Immature natural killer cell (primary cell): Measurements from ENCODE around the gene KIF5B. TPM values are rescaled to one million over a fixed set of nuclear protein-coding genes. Genes with fewer than 3 reads are reported as not detected.
"Not testable (repeated sequence)": the region's sequence is repeated elsewhere in the genome, so short reads cannot be mapped to it uniquely, and the experiment has no call there.

Experiments used
- DNase-seq, 3 donors: peaks; one replicate each; pipeline ENCODE4 v3.0.0; 2022; ENCODE audit warnings: mixed read lengths in 1 of 3
- H3K27ac Mint-ChIP-seq, 6 donors: one replicate each; pipeline ENCODE4 v1.8.0; 2020; ENCODE audit warnings: mixed read lengths in 6 of 6, mild to moderate bottlenecking in 5 of 6, inconsistent platforms in 4 of 6, moderate library complexity in 3 of 6
- H3K27me3 Mint-ChIP-seq, 3 donors: one replicate each; pipeline ENCODE4 v1.8.0; 2020 to 2021; ENCODE audit warnings: low read depth in 3 of 3, mild to moderate bottlenecking in 3 of 3, mixed read lengths in 3 of 3, moderate library complexity in 3 of 3, inconsistent platforms in 1 of 3
- H3K36me3 Mint-ChIP-seq, 3 donors: one replicate each; pipeline ENCODE4 v1.8.0; 2020; ENCODE audit warnings: mixed read lengths in 3 of 3, inconsistent platforms in 2 of 3, mild to moderate bottlenecking in 2 of 3
- H3K4me1 Mint-ChIP-seq, 2 donors: one replicate each; pipeline ENCODE4 v1.8.0; 2020; ENCODE audit warnings: inconsistent platforms in 2 of 2, mild to moderate bottlenecking in 2 of 2, mixed read lengths in 2 of 2, moderate library complexity in 1 of 2
- H3K4me3 Mint-ChIP-seq, 5 donors: one replicate each; pipeline ENCODE4 v1.8.0; 2020; ENCODE audit warnings: mild to moderate bottlenecking in 5 of 5, mixed read lengths in 5 of 5, inconsistent platforms in 3 of 5, moderate library complexity in 3 of 5
- H3K9me3 Mint-ChIP-seq, 6 donors: one replicate each; pipeline ENCODE4 v1.8.0; 2020; ENCODE audit warnings: mild to moderate bottlenecking in 6 of 6, mixed read lengths in 6 of 6, inconsistent platforms in 4 of 6, moderate library complexity in 3 of 6
- polyA plus RNA-seq, 3 donors: library from polyadenylated mRNA; unstranded; fragments of 300-500 nt; fragmentation: Illumina TruSeq; gene quantifications; one replicate each; pipeline ENCODE4 v1.2.3, GENCODE V29; 2021

KIF5B gene
- polyA plus RNA-seq = 10 to 100 TPM; 15.0 to 24.8 (median 15.3) TPM

- no peaks in the 10 kb centered on the region for H3K9me3 Mint-ChIP-seq
- H3K4me1 Mint-ChIP-seq = peaks cover 49 to 56% of the 10 kb centered on the region in 2 donors
- peak within 1 kb of the TSS; percentile 88 to 94 (median 92) for H3K27ac Mint-ChIP-seq
- peaks cover 5 to 14% (median 5%) of the 10 kb centered on the region in 3 donors for H3K27me3 Mint-ChIP-seq
- peak within 1 kb of the TSS; percentile 96 to 97 (median 96) for H3K4me3 Mint-ChIP-seq
- no peaks in the 10 kb centered on the region for H3K36me3 Mint-ChIP-seq
- DNase-seq = peak; percentile 87 to 90 (median 89)
These were observed at the start of gene KIF5B for GRCh38 chr10:32056136-32057035. Gene KIF5B (minus strand): TSS chr10:32056425. CDS start chr10:32055973, 452 bp downstream.

GRCh38 chr10:32105782-32106382, 49.7 kb upstream of the KIF5B start:
- Mint-ChIP-seq H3K36me3 (no peaks in the 10 kb centered on the region), H3K4me3 (no peak overlapping the region), H3K27ac (no peak overlapping the region), H3K4me1 (no peaks in the 10 kb centered on the region), H3K27me3 (peaks cover 0 to 7% (median 0%) of the 10 kb centered on the region in 3 donors), H3K9me3 (peaks cover 0 to 3% (median 0%) of the 10 kb centered on the region in 6 donors)
- DNase-seq = no peak

- no peak for DNase-seq
- Mint-ChIP-seq H3K4me1 (no peaks in the 10 kb centered on the region), H3K36me3 (no peaks in the 10 kb centered on the region), H3K27ac (no peak overlapping the region), H3K4me3 (no peak overlapping the region), H3K27me3 (peaks cover 0 to 7% (median 0%) of the 10 kb centered on the region in 3 donors), H3K9me3 (no peaks in the 10 kb centered on the region)
These were observed 48.6 kb upstream of the KIF5B start for GRCh38 chr10:32104622-32105509.

- H3K9me3 Mint-ChIP-seq = peaks cover 0 to under 1% (median 0%) of the 10 kb centered on the region in 6 donors
- peaks cover 0 to under 1% (median 0%) of the 10 kb centered on the region in 3 donors for H3K36me3 Mint-ChIP-seq
- H3K4me1 Mint-ChIP-seq = no peaks in the 10 kb centered on the region
- H3K4me3 Mint-ChIP-seq = no peak overlapping the region
- no peak for DNase-seq
- peaks cover under 1 to 7% (median 1%) of the 10 kb centered on the region in 3 donors for H3K27me3 Mint-ChIP-seq
- no peak overlapping the region for H3K27ac Mint-ChIP-seq
These were observed 48.0 kb upstream of the KIF5B start for GRCh38 chr10:32104181-32104580.

- Mint-ChIP-seq H3K4me3 (no peak overlapping the region), H3K36me3 (peaks cover 0 to 4% (median 0%) of the 10 kb centered on the region in 3 donors), H3K4me1 (no peaks in the 10 kb centered on the region), H3K27ac (no peak overlapping the region), H3K27me3 (peaks cover 5 to 7% (median 5%) of the 10 kb centered on the region in 3 donors), H3K9me3 (peaks cover 0 to 3% (median 0%) of the 10 kb centered on the region in 6 donors)
- no peak for DNase-seq
These were observed 47.5 kb upstream of the KIF5B start for GRCh38 chr10:32103721-32104120.

GRCh38 chr10:32098566-32099259, 42.5 kb upstream of the KIF5B start:
- not testable (repeated sequence) for H3K27ac Mint-ChIP-seq, H3K4me1 Mint-ChIP-seq, H3K9me3 Mint-ChIP-seq

GRCh38 chr10:32095116-32095733, 39.0 kb upstream of the KIF5B start:
- Mint-ChIP-seq H3K4me3 (no peak overlapping the region), H3K9me3 (peaks cover 0 to 3% (median 0%) of the 10 kb centered on the region in 6 donors), H3K27ac (no peak overlapping the region), H3K4me1 (no peaks in the 10 kb centered on the region), H3K27me3 (peaks cover 7 to 8% (median 7%) of the 10 kb centered on the region in 3 donors), H3K36me3 (peaks cover 0 to 4% (median 0%) of the 10 kb centered on the region in 3 donors)
- DNase-seq = no peak

More at GRCh38 chr10:32098566-32099259, 42.5 kb upstream of the KIF5B start:
- H3K36me3 Mint-ChIP-seq, H3K27me3 Mint-ChIP-seq, DNase-seq, H3K4me3 Mint-ChIP-seq: not testable (repeated sequence)

GRCh38 chr10:32093650-32094049, 37.4 kb upstream of the KIF5B start:
- Mint-ChIP-seq H3K4me3 (no peak overlapping the region), H3K27ac (no peak overlapping the region), H3K4me1 (no peaks in the 10 kb centered on the region)

GRCh38 chr10:32091046-32091445, 34.8 kb upstream of the KIF5B start:
- H3K4me1 Mint-ChIP-seq = no peaks in the 10 kb centered on the region

More at GRCh38 chr10:32093650-32094049, 37.4 kb upstream of the KIF5B start:
- no peak for DNase-seq
- Mint-ChIP-seq H3K9me3 (peaks cover 0 to 3% (median 0%) of the 10 kb centered on the region in 6 donors), H3K36me3 (no peaks in the 10 kb centered on the region), H3K27me3 (peaks cover 2 to 9% (median 5%) of the 10 kb centered on the region in 3 donors)

GRCh38 chr10:32084185-32084851, 28.1 kb upstream of the KIF5B start:
- H3K27ac Mint-ChIP-seq = no peak overlapping the region
- H3K27me3 Mint-ChIP-seq = peaks cover 0 to 13% (median 0%) of the 10 kb centered on the region in 3 donors
- H3K4me1 Mint-ChIP-seq = no peaks in the 10 kb centered on the region
- no peak overlapping the region for H3K4me3 Mint-ChIP-seq
- DNase-seq = no peak
- H3K36me3 Mint-ChIP-seq = no peaks in the 10 kb centered on the region
- H3K9me3 Mint-ChIP-seq = no peaks in the 10 kb centered on the region

More at GRCh38 chr10:32091046-32091445, 34.8 kb upstream of the KIF5B start:
- Mint-ChIP-seq H3K36me3 (no peaks in the 10 kb centered on the region), H3K4me3 (no peak overlapping the region), H3K9me3 (no peaks in the 10 kb centered on the region), H3K27ac (no peak overlapping the region), H3K27me3 (peaks cover 0 to 13% (median 5%) of the 10 kb centered on the region in 3 donors)
- DNase-seq = no peak

GRCh38 chr10:32077896-32078485, 21.8 kb upstream of the KIF5B start:
- no peak for DNase-seq
- Mint-ChIP-seq H3K27ac (no peak overlapping the region), H3K27me3 (peaks cover 0 to 7% (median 0%) of the 10 kb centered on the region in 3 donors), H3K4me1 (no peaks in the 10 kb centered on the region), H3K9me3 (no peaks in the 10 kb centered on the region), H3K36me3 (no peaks in the 10 kb centered on the region), H3K4me3 (no peak overlapping the region)

- Mint-ChIP-seq H3K4me3 (no peak overlapping the region), H3K4me1 (no peaks in the 10 kb centered on the region), H3K36me3 (no peaks in the 10 kb centered on the region), H3K27ac (no peak overlapping the region), H3K27me3 (peaks cover 0 to 9% (median 2%) of the 10 kb centered on the region in 3 donors), H3K9me3 (no peaks in the 10 kb centered on the region)
- no peak for DNase-seq
These were observed 17.4 kb upstream of the KIF5B start for GRCh38 chr10:32073659-32074058.
